ENCODE data around the gene GRM4. TPM values are rescaled to one million over a fixed set of nuclear protein-coding genes. Genes with fewer than 3 reads are reported as not detected.

GRM4 gene
- total RNA-seq, 1 experiment from 2014 or later, result not detected

GRCh38 chr6:34071884-34072379 lies 74.0 kb downstream of the GRM4 start:
- no peak overlapping the region for H2AFZ ChIP-seq (ENCODE audit: low read length)
- TF ChIP-seq EZH2phosphoT487 (IDR thresholded peaks at IDR 0.05; ENCODE audit: borderline replicate concordance, low read length) (no peak), CTCF (conservative IDR thresholded peaks at IDR 0.05; ENCODE audit: low read depth, low read length) (no peak), EZH2 (IDR thresholded peaks at IDR 0.05; ENCODE audit: low read length, unreplicated experiment) (no peak)
- no peaks in the 10 kb centered on the region for H3K4me1 ChIP-seq (ENCODE audit: insufficient read depth, low read length)
- no peak overlapping the region for H3K4me3 ChIP-seq (ENCODE audit: low read length)
- ChIA-PET CTCF (no interaction called here), POLR2A (ENCODE audit: unreplicated experiment) (no interaction called here)
- H3K27ac ChIP-seq (ENCODE audit: low read length), result no peak overlapping the region
- no peaks in the 10 kb centered on the region for H3K9me2 ChIP-seq (replicated peaks; ENCODE audit: low read length)
- H3K27me3 ChIP-seq (ENCODE audit: low read length), result peaks cover 15% of the 10 kb centered on the region
- no peaks in the 10 kb centered on the region for H4K20me1 ChIP-seq (ENCODE audit: low read length)
- H3F3A ChIP-seq (ENCODE audit: low read length, unreplicated experiment), result no peaks in the 10 kb centered on the region
- no peaks in the 10 kb centered on the region for H3K79me2 ChIP-seq (ENCODE audit: low read length)
- no peaks in the 10 kb centered on the region for H3K9me3 ChIP-seq (ENCODE audit: low read length)
- ATAC-seq (no peak), DNase-seq (no peak)
- intact Hi-C loops (cut with micrococcal nuclease), result no loop called here
- no TSS peak for BruUV-seq (replicated peaks)
- H3K36me3 ChIP-seq (ENCODE audit: low read depth, low read length), result no peaks in the 10 kb centered on the region
- H3K9ac ChIP-seq (ENCODE audit: low read length), result no peak overlapping the region
- H3K4me2 ChIP-seq (ENCODE audit: low read length), result no peak overlapping the region

- BruUV-seq (replicated peaks), result no TSS peak
- intact Hi-C loops (cut with micrococcal nuclease), result no loop called here
- no peaks in the 10 kb centered on the region for H3K9me2 ChIP-seq (replicated peaks; ENCODE audit: low read length)
- DNase-seq, result no peak
- no peak for ATAC-seq
- H3K27me3 ChIP-seq (ENCODE audit: low read length), result peaks cover 21% of the 10 kb centered on the region
- no peaks in the 10 kb centered on the region for H3K9me3 ChIP-seq (ENCODE audit: low read length)
- ChIA-PET POLR2A (ENCODE audit: unreplicated experiment) (no interaction called here), CTCF (no interaction called here)
- H3K4me1 ChIP-seq (ENCODE audit: insufficient read depth, low read length), result no peaks in the 10 kb centered on the region
- H3K4me3 ChIP-seq (ENCODE audit: low read length), result no peak overlapping the region
- H3F3A ChIP-seq (ENCODE audit: low read length, unreplicated experiment), result no peaks in the 10 kb centered on the region
- H3K4me2 ChIP-seq (ENCODE audit: low read length), result no peak overlapping the region
- no peak overlapping the region for H3K27ac ChIP-seq (ENCODE audit: low read length)
- H4K20me1 ChIP-seq (ENCODE audit: low read length), result no peaks in the 10 kb centered on the region
- no peaks in the 10 kb centered on the region for H3K36me3 ChIP-seq (ENCODE audit: low read depth, low read length)
- no peak for TF ChIP-seq CTCF (conservative IDR thresholded peaks at IDR 0.05; ENCODE audit: low read depth, low read length)
- no peak for TF ChIP-seq EZH2phosphoT487 (IDR thresholded peaks at IDR 0.05; ENCODE audit: borderline replicate concordance, low read length)
- TF ChIP-seq EZH2 (IDR thresholded peaks at IDR 0.05; ENCODE audit: low read length, unreplicated experiment), result no peak
- no peak overlapping the region for H3K9ac ChIP-seq (ENCODE audit: low read length)
- H3K79me2 ChIP-seq (ENCODE audit: low read length), result no peaks in the 10 kb centered on the region
- H2AFZ ChIP-seq (ENCODE audit: low read length), result no peak overlapping the region
Observed at GRCh38 chr6:34071136-34071883, 74.6 kb downstream of the GRM4 start.
